Mesenchymal stem cell (in vitro differentiated cells and primary cell): ENCODE results near the gene ADCY5.

Source experiments
- DNase-seq: peaks from one replicate; pipeline ENCODE4 v3.0.0-alpha.2; 2013
- H2AFZ ChIP-seq: one replicate; pipeline ENCODE4 v1.6.1; 2013; ENCODE audit warnings: low read depth, mild to moderate bottlenecking, control low read depth, inconsistent platforms, low read length, moderate library complexity
- H2AK5ac ChIP-seq: 2 replicates; pipeline ENCODE4 v1.6.1; 2013; ENCODE audit warnings: low read length, moderate library complexity, mild to moderate bottlenecking, inconsistent platforms; ENCODE audit not compliant: severe bottlenecking
- H2BK120ac ChIP-seq: one replicate; pipeline ENCODE4 v1.6.1; 2013; ENCODE audit warnings: low read depth, mild to moderate bottlenecking, inconsistent platforms, low read length, moderate library complexity
- H2BK12ac ChIP-seq, 2 experiments: one replicate each; pipeline ENCODE4 v1.6.1; 2013; ENCODE audit warnings: inconsistent platforms in 2 of 2, low read length in 2 of 2, mild to moderate bottlenecking in 2 of 2, moderate library complexity in 2 of 2, control low read depth in 1 of 2
- H2BK15ac ChIP-seq: one replicate; pipeline ENCODE4 v1.6.1; 2013; ENCODE audit warnings: mild to moderate bottlenecking, low read depth, inconsistent platforms; ENCODE audit not compliant: poor library complexity, severe bottlenecking
- H2BK5ac ChIP-seq: 2 replicates; pipeline ENCODE4 v1.6.1; 2013; ENCODE audit warnings: low read depth, mild to moderate bottlenecking, low read length, control low read depth, inconsistent platforms; ENCODE audit not compliant: poor library complexity, severe bottlenecking
- H3K14ac ChIP-seq, 2 experiments: one replicate each; pipeline ENCODE4 v1.6.1; 2013; ENCODE audit warnings: inconsistent platforms in 2 of 2, low read length in 2 of 2, control low read depth in 1 of 2, mild to moderate bottlenecking in 1 of 2, moderate library complexity in 1 of 2
- H3K18ac ChIP-seq, 2 experiments: one replicate each; pipeline ENCODE4 v1.6.1; 2013; ENCODE audit warnings: inconsistent platforms in 2 of 2, low read length in 2 of 2, control low read depth in 1 of 2, low read depth in 1 of 2, mild to moderate bottlenecking in 1 of 2
- H3K23ac ChIP-seq, 2 experiments: one replicate each; pipeline ENCODE4 v1.6.1; 2013; ENCODE audit warnings: inconsistent platforms in 2 of 2, low read length in 2 of 2, mild to moderate bottlenecking in 2 of 2, moderate library complexity in 2 of 2, control low read depth in 1 of 2
- H3K27ac ChIP-seq: 2 replicates; pipeline ENCODE4 v1.5.1; 2013; ENCODE audit warnings: mild to moderate bottlenecking, moderate library complexity, low read length, control low read depth, inconsistent platforms; ENCODE audit not compliant: poor library complexity, severe bottlenecking
- H3K27me3 ChIP-seq, 2 experiments: 2 replicates each; pipeline versions ENCODE4 v1.6.1 to v1.7.0; 2013; ENCODE audit warnings: low read length in 2 of 2, mild to moderate bottlenecking in 2 of 2, moderate library complexity in 2 of 2, control low read depth in 1 of 2, inconsistent platforms in 1 of 2; ENCODE audit not compliant: control insufficient read depth in 1 of 2, insufficient read depth in 1 of 2
- H3K36me3 ChIP-seq, 2 experiments: 2 replicates each; pipeline versions ENCODE4 v1.6.1 to v1.7.0; 2013; ENCODE audit warnings: low read length in 2 of 2, control low read depth in 1 of 2, inconsistent platforms in 1 of 2, low read depth in 1 of 2, mild to moderate bottlenecking in 1 of 2; ENCODE audit not compliant: insufficient read depth in 2 of 2, control insufficient read depth in 1 of 2
- H3K4ac ChIP-seq, 2 experiments: one replicate each; pipeline ENCODE4 v1.6.1; 2013; ENCODE audit warnings: inconsistent platforms in 2 of 2, low read length in 2 of 2, mild to moderate bottlenecking in 2 of 2, moderate library complexity in 2 of 2, control low read depth in 1 of 2, low read depth in 1 of 2
- H3K4me1 ChIP-seq: 2 replicates; pipeline ENCODE4 v1.6.1; 2013; ENCODE audit warnings: low read depth, low read length, control low read depth; ENCODE audit not compliant: control insufficient read depth, insufficient read depth
- H3K4me2 ChIP-seq: 2 replicates; pipeline ENCODE4 v1.6.1; 2013; ENCODE audit warnings: low read length, mild to moderate bottlenecking, inconsistent platforms; ENCODE audit not compliant: poor library complexity, severe bottlenecking
- H3K4me3 ChIP-seq, 2 experiments: 2 replicates each; pipeline versions ENCODE4 v1.5.1 to v1.7.0; 2013; ENCODE audit warnings: low read length in 2 of 2, mild to moderate bottlenecking in 2 of 2, control low read depth in 1 of 2, low read depth in 1 of 2; ENCODE audit not compliant: insufficient read depth in 1 of 2
- H3K79me1 ChIP-seq: replicated peaks from 2 replicates; pipeline ENCODE4 v1.6.1; 2013; ENCODE audit warnings: mild to moderate bottlenecking, control low read depth, low read length, inconsistent platforms; ENCODE audit not compliant: poor library complexity, severe bottlenecking
- H3K9ac ChIP-seq: 2 replicates; pipeline ENCODE4 v1.7.0; 2013; ENCODE audit warnings: mild to moderate bottlenecking, low read length, moderate library complexity
- H3K9me3 ChIP-seq: 2 replicates; pipeline ENCODE4 v1.7.0; 2013; ENCODE audit warnings: mild to moderate bottlenecking, low read length; ENCODE audit not compliant: control insufficient read depth
- H4K8ac ChIP-seq: one replicate; pipeline ENCODE4 v1.6.1; 2013; ENCODE audit warnings: inconsistent platforms, mild to moderate bottlenecking, low read length, moderate library complexity
- H4K91ac ChIP-seq: one replicate; pipeline ENCODE4 v1.6.1; 2013; ENCODE audit warnings: mild to moderate bottlenecking, low read length, inconsistent platforms
- WGBS: methylation state at CpG from one replicate; pipeline ENCODE4 v1.1.7; 2013; ENCODE audit warnings: mixed read lengths; 5-methylcytosine and 5-hydroxymethylcytosine counted together

The ADCY5 gene

DNA sequence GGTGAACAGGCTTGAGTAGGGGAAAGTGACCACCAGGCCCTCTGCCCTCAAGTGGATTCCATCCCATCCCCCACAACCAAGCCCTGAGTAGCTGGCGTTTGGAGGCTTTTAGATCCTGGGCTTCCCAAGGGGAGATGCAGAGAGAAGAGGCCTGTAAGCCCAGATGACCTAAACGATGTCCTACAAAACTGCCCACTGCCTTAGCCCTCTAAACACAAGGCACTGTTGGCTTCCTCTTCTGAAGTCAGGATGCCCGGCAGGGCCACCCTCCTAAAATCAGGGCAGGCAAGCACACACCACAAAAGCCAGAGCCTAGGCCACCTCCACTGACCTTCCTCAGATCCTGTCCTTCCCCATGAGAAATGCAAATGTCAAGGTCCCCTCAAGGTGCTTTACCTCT, 68.6 kb downstream of the ADCY5 start:
- H3K4me2 ChIP-seq: no peak overlapping the region
- H2AK5ac ChIP-seq: no peak overlapping the region
- H3K27me3 ChIP-seq: peaks cover 66 to 89% of the 10 kb centered on the region in 2 experiments
- no peak overlapping the region for H2BK12ac ChIP-seq
- no peak overlapping the region for H3K23ac ChIP-seq
- no peak overlapping the region for H3K4ac ChIP-seq
- H2BK15ac ChIP-seq: no peak overlapping the region
- H3K36me3 ChIP-seq: no peaks in the 10 kb centered on the region
- 86% methylated on average over 3 of the region's 3 CpGs for WGBS
- H3K9me3 ChIP-seq: no peaks in the 10 kb centered on the region
- DNase-seq: no peak
- no peaks in the 10 kb centered on the region for H3K79me1 ChIP-seq
- H3K18ac ChIP-seq: no peak overlapping the region
- H3K4me1 ChIP-seq: peaks cover 4% of the 10 kb centered on the region
- H2BK5ac ChIP-seq: no peak overlapping the region
- H3K14ac ChIP-seq: peak overlapping the region in 1 of 2 experiments; percentile 42
- no peak overlapping the region for H3K27ac ChIP-seq
- H4K8ac ChIP-seq: no peak overlapping the region
- no peak overlapping the region for H2BK120ac ChIP-seq
- H4K91ac ChIP-seq: no peak overlapping the region
- H3K4me3 ChIP-seq: no peak overlapping the region
- no peak overlapping the region for H3K9ac ChIP-seq
- H2AFZ ChIP-seq: no peak overlapping the region

DNA sequence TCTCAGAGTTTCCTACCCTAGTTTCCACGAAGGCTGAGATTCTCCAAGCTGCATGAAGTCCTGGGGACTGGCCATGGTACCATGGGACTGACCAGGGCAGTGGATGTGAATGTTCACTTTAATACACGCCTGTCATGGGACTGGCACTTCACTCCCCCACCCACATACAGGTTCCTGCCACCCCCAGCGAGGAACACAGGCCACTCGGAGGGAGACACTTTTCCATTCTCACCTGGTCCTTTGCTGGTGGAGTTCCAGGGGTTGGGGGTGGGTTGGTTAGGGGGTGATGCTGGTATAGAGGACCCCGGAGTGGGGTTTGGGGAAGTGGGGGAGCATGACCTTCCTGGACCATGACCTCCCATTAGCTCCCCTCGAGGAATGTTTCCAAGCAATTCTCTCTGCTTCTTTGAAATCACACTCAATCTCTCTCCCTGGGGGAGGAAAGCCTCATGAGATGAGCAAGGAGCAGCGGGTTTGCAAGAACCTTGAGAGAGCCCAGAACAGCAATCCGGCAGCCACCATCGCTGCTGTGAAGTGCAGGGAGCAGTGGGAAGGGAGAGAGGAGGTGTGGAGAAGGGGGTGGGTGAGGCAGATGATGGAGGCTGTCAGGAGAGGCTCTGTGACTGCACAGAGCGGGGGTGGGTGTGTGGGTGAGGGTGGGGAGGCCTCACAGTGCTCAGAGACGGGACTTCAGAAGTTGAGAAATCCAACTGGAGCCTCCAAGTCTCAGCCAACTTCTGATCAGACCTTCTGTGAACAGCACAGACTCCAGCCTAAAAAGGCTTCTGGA, 69.7 kb downstream of the ADCY5 start:
- Histone ChIP-seq H3K27me3 (peaks cover 71 to 89% of the 10 kb centered on the region in 2 experiments), H3K14ac (no peak overlapping the region), H3K4me3 (no peak overlapping the region), H3K4me1 (peaks cover 4% of the 10 kb centered on the region), H2AFZ (no peak overlapping the region), H3K4ac (no peak overlapping the region), H4K8ac (no peak overlapping the region), H2AK5ac (no peak overlapping the region), H3K4me2 (no peak overlapping the region), H2BK120ac (no peak overlapping the region), H4K91ac (no peak overlapping the region), H3K18ac (no peak overlapping the region), H3K9ac (no peak overlapping the region), H2BK5ac (no peak overlapping the region), H3K36me3 (no peaks in the 10 kb centered on the region), H2BK15ac (no peak overlapping the region), H3K9me3 (no peaks in the 10 kb centered on the region), H3K79me1 (no peaks in the 10 kb centered on the region), H2BK12ac (no peak overlapping the region), H3K27ac (no peak overlapping the region), H3K23ac (no peak overlapping the region)
- DNase-seq: no peak
- 69% methylated on average over 7 of the region's 11 CpGs for WGBS

DNA sequence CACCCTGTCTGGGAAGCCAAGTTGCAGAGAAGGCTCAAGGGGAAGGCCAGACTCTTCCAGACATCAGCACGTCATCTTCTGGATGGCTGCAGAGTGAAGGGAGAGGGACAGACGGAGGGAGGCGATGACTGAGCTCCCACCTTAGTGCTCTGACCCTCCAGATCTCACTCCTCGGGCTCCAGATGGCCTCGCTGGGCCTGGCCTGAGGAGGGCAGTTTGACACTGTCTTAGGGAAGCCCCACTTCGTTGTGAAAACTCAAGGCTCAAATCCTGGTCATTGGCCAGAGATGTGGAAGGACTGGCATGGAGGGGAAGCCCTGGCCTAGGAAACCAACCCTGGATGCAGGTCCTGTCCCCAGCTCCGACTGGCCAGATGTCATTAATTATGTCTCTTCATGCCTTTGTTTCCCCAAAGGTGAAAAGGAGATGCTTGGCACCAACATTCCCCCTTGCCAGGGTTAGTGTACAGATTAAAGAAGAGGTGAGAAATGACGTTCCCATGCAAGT, 70.4 kb downstream of the ADCY5 start:
- H2BK120ac ChIP-seq: no peak overlapping the region
- peaks cover 70 to 88% of the 10 kb centered on the region in 2 experiments for H3K27me3 ChIP-seq
- no peak overlapping the region for H2BK15ac ChIP-seq
- H3K4me3 ChIP-seq: no peak overlapping the region
- H2BK12ac ChIP-seq: no peak overlapping the region
- no peak overlapping the region for H3K23ac ChIP-seq
- H3K36me3 ChIP-seq: no peaks in the 10 kb centered on the region
- no peak overlapping the region for H3K27ac ChIP-seq
- no peak overlapping the region for H3K14ac ChIP-seq
- H3K4me2 ChIP-seq: no peak overlapping the region
- H2AFZ ChIP-seq: no peak overlapping the region
- no peak overlapping the region for H3K4ac ChIP-seq
- H3K4me1 ChIP-seq: peaks cover 4% of the 10 kb centered on the region
- DNase-seq: no peak
- H2AK5ac ChIP-seq: no peak overlapping the region
- no peak overlapping the region for H2BK5ac ChIP-seq
- H3K9me3 ChIP-seq: no peaks in the 10 kb centered on the region
- H3K18ac ChIP-seq: no peak overlapping the region
- 81% methylated on average over 8 of the region's 8 CpGs for WGBS
- H4K8ac ChIP-seq: no peak overlapping the region
- no peak overlapping the region for H4K91ac ChIP-seq
- no peaks in the 10 kb centered on the region for H3K79me1 ChIP-seq
- H3K9ac ChIP-seq: no peak overlapping the region

DNA sequence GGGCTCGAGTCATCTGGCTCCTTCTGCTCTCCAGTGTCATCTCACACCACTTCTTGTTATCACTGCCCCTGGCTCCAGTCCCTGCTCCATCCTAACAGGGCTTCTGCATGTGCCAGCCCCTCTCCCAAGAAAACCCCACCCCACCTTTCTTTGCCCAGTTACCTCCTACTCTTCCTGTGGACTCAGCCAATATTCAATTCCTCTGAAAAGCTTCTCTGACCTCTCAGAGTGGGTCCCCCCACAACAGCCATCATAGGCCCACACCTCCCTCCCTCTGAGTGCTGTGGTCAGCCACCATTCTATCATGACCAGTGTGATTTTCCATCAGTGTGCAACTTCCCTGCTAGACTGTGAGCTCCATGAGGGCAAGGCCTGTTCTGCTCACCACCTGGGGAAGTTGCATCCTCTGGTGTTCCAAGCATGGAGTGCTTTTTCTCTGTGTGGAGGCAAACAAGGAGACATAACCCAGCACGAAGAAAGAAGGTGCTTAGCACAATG, 71.6 kb downstream of the ADCY5 start:
- H2BK15ac ChIP-seq: no peak overlapping the region
- no peak overlapping the region for H2BK5ac ChIP-seq
- no peak overlapping the region for H3K4me3 ChIP-seq
- no peak overlapping the region for H4K8ac ChIP-seq
- H3K18ac ChIP-seq: no peak overlapping the region
- H2BK120ac ChIP-seq: no peak overlapping the region
- no peak overlapping the region for H3K23ac ChIP-seq
- no peak overlapping the region for H3K14ac ChIP-seq
- DNase-seq: no peak
- peaks cover 78 to 95% of the 10 kb centered on the region in 2 experiments for H3K27me3 ChIP-seq
- no peak overlapping the region for H2AK5ac ChIP-seq
- 62% methylated on average over 1 of the region's 2 CpGs for WGBS
- H3K9ac ChIP-seq: no peak overlapping the region
- no peak overlapping the region for H4K91ac ChIP-seq
- no peak overlapping the region for H3K27ac ChIP-seq
- no peak overlapping the region for H3K4ac ChIP-seq
- H3K79me1 ChIP-seq: no peaks in the 10 kb centered on the region
- no peak overlapping the region for H2AFZ ChIP-seq
- H2BK12ac ChIP-seq: no peak overlapping the region
- no peaks in the 10 kb centered on the region for H3K36me3 ChIP-seq
- no peak overlapping the region for H3K4me2 ChIP-seq
- H3K9me3 ChIP-seq: no peaks in the 10 kb centered on the region
- no peaks in the 10 kb centered on the region for H3K4me1 ChIP-seq
